Lower leg skin (tissue), 3 donors: Measurements from ENCODE around the gene STAT1.

Source experiments
- CTCF ChIP-seq, 3 donors: fragments of 450-650 bp; IDR thresholded peaks; one replicate each; pipeline ENCODE4 v1.5.1; 2016; ENCODE audit warnings: antibody characterized with exemption in 3 of 3, mild to moderate bottlenecking in 3 of 3, moderate library complexity in 2 of 3
- POLR2A ChIP-seq, 2 donors: fragments of 450-650 bp; IDR thresholded peaks; one replicate each; pipeline ENCODE4 v1.6.1; 2016 to 2017; ENCODE audit warnings: antibody characterized with exemption in 2 of 2, mild to moderate bottlenecking in 1 of 2, moderate library complexity in 1 of 2

- TF ChIP-seq CTCF (IDR thresholded peaks at IDR 0.05) (no peak), POLR2A (IDR thresholded peaks at IDR 0.05) (no peak)
Observed at GRCh38 chr2:190963088-190963487, 50.9 kb downstream of the STAT1 start.
